Fibroblast of the conjunctiva (primary cell): ENCODE measurements around the gene MICA.
"Not testable (repeated sequence)": the region's sequence is repeated elsewhere in the genome, so short reads cannot be mapped to it uniquely, and the experiment has no call there.

Experiments used
- DNase-seq: peaks from one replicate; pipeline ENCODE4 v3.0.0-alpha.2; 2010; ENCODE audit warnings: low read depth

MICA gene

DNA sequence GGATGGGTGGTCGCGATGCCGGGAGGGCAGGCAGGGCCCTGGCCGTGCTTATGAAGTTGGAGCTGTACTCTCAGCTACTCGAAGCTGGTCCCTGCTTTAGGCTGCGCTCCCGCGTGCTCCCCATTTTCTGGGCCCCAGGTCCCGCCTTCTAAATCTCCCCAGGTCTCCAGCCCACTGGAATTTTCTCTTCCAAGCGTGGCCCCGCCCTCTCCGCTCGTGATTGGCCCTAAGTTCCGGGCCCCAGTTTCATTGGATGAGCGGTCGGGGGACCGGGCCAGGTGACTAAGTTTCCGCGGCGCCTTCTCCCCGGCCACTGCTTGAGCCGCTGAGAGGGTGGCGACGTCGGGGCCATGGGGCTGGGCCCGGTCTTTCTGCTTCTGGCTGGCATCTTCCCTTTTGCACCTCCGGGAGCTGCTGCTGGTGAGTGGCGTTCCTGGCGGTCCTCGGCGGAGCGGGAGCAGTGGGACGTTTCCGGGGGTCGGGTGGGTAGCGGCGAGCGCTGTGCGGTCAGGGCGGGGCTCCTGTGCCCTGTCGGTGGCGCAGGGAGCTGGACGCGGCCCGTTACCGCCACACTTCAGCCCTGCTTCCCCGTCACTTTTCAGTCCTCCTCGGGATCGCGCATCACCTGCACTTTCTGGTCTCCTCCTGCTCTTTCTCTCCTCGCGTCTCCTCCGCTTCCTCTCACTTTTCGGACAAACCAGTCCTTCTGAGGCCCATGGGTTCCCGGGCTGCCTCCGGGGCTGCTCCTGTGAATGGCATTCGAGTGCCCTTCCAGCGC lies at the start of gene MICA:
MICA (plus strand) TSS at position 313 of the 778 bp plus-strand sequence; CDS start at position 351, 38 bp downstream.
- DNase-seq = peak; percentile 60

DNA sequence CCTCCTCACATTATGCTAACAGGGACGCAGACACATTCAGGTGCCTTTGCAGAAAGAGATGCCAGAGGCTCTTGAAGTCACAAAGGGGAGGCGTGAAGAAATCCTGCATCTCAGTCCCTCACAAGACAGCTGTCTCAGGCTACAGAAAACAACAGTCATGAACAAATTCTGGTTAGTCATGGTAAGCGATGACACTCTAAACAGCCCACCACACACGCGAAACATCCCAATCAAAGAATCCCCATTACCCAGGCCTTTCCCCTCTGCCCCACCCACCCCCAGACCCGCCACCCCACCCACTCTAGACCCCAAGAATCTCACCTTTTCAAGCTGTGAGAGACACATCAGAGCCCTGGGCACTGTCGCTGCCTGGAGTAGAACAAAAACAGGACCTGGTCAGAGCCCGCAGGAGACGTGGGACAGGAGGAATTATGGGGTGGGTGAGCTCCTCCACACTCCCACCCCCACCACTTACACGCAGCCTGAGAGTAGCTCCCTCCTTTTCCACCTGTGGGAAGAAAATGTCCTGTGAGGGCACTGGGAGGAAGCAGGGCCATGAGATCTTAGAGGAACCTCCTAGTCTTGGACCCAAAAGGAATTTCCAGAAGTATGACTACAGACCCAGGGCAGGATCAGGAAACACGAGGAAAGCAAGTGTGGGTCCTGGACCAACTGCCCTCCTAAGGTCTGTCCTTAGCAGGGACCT lies 49.1 kb upstream of the MICA start:
- no peak for DNase-seq

DNA sequence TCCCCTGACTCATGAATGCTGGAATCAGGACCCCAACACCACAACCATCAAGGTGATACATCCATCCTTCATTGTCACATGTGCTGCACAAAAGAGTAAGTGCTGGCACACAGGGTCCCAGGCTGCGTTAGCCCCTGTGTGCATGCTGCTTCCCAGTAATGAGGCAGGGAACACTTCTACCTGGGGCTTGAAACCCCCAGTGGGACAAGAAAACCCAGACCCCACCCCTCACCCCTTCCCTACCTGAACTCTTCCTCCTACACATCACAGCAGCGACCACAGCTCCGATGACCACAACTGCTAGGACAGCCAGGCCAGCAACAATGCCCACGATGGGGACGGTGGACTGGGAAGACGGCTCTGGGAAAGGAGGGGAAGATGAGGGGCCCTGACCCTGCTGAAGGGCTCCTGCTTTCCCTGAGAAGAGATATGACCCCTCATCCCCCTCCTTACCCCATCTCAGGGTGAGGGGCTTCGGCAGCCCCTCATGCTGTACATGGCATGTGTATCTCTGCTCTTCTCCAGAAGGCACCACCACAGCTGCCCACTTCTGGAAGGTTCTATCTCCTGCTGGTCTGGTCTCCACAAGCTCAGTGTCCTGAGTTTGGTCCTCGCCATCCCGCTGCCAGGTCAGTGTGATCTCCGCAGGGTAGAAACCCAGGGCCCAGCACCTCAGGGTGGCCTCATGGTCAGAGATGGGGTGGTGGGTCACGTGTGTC lies 48.4 kb upstream of the MICA start:
- DNase-seq = no peak

DNA sequence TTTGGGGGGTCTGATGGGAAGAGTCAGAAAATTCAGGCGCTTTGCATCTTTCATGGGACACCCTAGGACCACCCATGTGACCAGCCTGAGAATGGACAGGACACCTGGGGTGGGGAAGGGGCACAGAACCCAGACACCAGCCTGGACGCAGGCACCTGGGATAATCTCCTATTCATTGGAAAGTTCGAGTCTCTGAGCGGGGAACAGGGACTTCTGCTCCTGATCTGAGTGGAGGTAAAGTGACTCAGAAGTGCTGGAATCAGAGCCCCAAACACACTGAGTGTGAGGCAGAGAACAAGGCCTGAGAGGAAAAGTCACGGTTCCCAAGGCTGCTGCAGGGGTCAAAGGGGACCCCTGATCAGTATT lies 47.8 kb upstream of the MICA start:
- no peak for DNase-seq

DNA sequence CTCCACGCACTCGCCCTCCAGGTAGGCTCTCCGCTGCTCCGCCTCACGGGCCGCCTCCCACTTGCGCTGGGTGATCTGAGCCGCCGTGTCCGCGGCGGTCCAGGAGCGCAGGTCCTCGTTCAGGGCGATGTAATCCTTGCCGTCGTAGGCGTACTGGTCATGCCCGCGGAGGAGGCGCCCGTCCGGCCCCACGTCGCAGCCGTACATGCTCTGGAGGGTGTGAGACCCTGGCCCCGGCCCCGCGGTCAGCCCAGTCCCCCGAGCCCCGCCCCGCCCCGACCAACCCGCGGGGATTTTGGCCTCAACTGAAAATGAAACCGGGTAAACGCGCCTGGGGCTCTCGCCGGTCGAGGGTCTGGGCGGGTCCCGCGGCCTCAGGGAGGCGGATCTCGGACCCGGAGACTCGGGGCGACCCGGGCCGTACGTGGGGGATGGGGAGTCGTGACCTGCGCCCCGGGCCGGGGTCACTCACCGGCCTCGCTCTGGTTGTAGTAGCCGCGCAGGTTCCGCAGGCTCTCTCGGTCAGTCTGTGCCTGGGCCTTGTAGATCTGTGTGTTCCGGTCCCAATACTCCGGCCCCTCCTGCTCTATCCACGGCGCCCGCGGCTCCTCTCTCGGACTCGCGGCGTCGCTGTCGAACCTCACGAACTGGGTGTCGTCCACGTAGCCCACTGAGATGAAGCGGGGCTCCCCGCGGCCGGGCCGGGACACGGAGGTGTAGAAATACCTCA lies 47.0 kb upstream of the MICA start:
- DNase-seq = no peak

DNA sequence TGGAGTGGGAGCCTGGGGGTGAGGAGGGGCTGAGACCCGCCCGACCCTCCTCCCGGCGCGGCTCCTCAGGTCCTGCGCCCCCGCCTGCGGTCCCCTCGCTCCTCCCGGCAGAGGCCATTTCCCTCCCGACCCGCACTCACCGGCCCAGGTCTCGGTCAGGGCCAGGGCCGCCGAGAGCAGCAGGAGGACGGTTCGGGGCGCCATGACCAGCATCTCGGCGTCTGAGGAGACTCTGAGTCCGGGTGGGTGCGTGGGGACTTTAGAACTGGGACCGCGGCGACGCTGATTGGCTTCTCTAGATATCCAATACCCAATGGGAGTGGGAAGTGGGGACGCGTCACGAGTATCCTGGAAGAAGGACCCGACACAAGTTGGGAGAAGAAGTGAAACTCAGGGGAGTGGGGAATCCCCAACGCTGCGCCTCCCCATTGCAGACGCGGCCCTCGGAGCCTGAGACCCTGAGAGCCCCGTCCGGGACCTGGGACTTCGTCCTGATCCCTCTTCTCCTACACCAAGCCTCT lies 46.4 kb upstream of the MICA start, which contains the start of gene HLA-B:
HLA-B (minus strand) TSS at position 234 of the 521 bp plus-strand sequence; CDS start at position 213, 21 bp downstream.
- peak; percentile 49 for DNase-seq

DNA sequence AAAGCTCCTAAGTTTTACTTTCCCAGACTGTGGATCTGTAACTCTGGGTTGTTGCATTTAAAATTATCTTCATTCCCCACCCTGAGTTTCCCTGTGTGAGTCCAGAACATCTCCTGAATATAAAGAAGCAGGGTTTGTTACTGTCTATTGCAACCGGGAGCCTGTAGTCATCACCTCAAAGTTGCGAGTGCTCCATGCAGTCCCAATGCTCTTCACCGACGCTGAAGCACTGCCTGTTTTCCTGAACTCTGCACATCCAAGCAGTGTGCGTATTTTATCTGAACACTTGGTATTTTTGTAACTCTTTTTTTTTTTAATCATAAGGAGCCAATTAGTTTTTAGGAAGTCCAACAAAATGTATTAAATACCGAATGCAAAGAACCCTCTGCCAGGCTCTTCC lies 45.5 kb upstream of the MICA start:
- DNase-seq = no peak

DNA sequence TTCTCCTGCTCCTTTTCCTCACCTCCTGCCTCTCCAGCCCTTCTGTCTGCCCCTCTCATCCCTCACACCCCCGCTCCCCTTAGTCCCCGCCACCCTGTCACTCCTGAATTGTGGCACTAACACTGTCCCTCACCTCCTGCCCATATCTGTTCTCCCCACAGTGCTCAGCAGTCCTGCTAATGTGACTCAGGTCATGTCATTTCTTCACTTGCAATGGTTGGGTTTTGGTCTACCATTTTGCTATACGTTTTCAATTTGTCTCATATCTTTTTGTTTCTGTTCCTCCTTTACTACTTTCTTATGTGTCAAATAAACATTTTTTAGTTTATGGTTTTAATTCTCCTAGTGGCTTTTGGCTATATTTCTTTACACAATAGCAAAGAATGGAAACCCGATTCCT lies 45.1 kb upstream of the MICA start:
- DNase-seq = no peak

DNA sequence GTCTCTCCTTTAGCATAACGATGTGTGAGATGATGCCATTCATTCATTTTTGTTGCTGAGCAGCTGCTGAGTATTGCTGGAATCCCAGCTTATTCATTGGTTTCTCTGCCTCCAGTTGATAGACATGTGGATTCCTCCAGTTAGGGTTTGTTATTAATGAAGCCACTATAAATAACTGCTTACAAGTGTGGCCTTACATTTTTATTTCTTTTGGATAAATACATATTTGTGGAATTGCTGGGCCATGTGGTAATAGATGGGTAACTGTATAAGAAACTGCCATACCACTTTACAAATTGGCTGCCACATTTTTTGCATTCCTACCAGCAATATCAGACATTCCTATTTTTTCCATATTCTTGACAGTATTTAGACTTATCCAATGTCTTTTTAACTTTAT lies 43.8 kb upstream of the MICA start:
- DNase-seq = no peak

DNA sequence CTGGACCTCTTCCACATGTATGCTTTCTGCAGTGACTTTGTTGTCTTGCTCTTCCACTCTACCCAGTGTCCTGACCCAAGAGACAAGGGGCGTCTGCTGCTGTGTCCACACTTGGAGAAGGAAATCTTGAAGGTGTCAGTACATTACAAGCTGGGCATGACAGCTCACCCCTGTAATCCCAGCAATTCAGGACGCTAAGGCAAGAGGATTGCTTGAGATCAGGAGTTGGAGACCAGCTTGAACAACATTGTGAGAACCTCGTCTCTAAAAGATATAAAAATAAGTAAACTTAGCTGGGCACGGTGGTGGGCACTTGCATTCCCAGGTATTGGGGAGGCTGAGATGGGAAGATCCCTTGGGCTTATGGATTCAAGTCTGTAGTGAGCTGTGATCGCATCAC lies 40.6 kb upstream of the MICA start:
- DNase-seq = no peak

DNA sequence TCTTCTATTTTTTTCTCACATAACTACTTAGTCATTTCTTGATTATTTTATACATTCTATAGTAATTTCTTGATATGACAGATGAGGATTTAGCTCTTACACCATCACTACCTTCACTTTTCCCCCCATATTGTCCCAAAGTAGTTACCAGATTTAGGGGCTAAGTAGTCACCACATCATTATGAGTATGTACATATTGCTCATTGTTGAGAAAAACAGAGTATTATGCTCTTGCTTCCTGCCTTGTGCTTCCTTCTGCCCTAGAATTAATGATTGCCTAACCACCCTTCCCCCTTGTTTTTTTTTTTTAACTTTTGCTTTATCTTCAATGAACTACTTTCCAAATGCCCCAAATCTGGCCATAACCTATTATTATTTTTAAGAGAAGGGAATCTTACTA lies 39.6 kb upstream of the MICA start:
- DNase-seq = no peak

DNA sequence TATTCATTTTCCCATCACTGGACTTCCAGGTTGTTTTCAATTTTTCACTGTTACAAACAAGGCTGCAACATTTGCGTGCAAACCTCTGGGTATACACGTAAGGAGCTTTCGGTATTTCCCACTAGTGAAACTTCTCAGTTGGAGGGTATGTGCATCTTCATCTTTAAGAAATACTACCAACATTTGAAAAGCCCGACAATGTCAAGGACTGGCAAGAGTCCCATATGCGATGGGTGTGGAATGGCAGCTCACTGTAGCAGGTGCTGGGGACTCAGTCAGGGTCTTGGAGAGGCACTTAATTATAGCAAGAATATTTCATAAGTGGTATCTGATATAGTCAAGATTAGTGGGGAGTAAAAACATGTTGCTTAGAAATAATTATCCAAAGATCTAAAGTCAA lies 37.5 kb upstream of the MICA start:
- DNase-seq = no peak

DNA sequence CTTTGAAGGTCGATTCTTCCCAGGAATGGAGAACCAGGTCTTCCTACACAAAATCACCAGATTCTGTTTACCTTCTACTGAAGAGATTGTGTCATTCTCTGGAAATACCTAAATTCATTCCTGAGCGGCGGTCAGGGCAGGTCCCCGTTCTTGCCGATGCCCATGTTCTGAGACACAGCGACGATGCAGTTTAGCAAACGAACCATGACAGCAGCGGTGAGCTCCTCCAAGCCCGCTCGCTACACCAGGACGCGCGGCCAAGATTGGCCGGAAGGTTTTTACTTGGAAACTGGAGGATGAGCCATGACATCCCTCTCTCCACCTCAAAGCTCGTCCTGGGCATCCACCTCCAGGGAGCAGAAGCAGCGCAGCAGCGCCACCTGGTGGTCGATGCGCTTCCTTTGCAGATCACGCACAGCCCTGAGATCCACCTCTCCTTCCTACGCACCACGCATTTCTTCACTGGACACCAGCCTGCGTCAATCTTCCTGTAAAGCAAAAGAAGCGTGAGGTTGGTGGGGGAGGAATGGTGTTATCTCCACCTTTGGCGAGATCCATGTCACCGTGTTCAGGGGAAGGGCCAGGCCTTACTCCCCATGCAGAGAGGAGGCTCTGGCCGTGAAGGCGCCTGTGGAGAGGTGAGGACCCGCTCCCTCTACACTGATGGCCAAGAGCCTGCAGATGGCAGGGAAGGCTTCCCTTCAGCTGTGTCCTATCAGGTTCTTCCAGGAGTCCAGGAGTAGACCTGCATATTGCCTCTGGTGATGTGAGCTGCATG lies 36.5 kb upstream of the MICA start:
- peak; percentile 79 for DNase-seq

DNA sequence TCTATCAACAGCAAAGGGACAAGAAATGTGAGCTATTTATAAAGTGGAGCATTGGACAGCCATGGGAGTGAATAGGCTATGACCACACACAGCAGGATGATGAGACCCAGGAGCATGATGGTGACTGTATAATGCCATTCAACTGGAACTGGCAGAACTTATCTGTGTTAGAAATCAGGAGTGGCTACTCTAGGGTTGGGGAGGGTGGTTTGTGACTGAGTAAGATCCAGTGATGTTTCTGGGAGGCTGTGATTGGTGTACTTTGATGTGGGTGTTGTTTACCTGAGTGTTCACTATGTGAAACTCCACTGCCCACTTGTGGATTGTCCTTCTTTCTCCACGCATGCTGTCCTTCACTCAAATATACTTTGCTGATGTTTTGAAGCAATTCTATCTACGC lies 34.9 kb upstream of the MICA start:
- DNase-seq = no peak

DNA sequence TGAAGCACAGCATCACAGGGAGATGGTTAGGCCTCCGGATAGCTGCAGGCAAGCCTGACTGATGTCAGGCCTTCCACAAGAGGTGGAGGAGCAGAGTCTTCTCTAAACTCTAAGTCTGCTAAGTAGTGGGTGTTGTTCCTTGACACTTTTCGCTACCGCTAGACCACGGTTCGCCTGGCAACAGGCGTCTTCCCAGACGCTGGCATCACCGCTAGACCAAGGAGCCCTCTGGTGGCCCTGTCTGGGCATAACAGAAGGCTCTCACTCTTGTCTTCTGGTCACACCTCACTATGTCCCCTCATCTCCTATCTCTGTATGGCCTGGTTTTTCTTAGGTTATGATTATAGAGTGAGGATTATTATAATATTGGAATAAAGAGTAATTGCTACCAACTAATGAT lies 29.3 kb upstream of the MICA start:
- DNase-seq = not testable (repeated sequence)

DNA sequence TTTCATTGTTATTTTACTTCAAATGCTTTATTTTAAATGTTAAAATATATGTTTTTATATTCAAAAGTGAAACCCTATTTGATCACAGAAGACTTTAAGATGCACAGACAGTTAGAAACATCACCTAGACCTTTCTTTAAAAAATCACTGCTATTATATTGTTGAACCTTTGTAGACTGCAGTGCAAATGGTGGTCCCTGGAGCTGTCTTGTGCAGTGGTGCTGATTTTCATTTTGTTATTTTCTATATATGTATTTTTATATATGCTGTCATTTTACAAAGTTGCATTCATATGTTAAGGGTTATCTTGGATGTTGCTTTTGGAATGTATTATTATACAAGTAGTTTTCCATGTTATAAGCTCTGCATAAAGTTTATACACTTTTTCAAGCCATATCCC lies 27.7 kb upstream of the MICA start:
- DNase-seq = no peak

DNA sequence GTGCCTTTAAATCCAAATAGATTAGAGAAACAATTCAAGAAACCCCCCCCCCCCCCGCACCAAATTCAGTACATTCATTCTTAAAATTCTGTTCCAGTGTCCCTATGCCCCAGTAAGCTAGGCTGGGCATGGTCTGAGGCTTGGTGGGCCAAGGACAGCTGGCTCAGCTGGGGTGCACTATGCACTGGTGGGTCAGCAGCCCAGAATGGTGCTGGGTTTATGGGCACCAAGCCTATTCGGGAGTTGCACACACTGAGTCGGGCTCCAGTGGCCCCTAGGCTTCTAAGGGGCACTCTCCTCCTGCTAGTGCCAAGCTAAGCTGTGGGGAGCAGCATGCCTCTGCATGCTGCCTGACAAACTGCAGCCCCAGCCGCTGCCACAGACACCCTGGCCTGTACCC lies 26.4 kb upstream of the MICA start:
- DNase-seq = no peak

DNA sequence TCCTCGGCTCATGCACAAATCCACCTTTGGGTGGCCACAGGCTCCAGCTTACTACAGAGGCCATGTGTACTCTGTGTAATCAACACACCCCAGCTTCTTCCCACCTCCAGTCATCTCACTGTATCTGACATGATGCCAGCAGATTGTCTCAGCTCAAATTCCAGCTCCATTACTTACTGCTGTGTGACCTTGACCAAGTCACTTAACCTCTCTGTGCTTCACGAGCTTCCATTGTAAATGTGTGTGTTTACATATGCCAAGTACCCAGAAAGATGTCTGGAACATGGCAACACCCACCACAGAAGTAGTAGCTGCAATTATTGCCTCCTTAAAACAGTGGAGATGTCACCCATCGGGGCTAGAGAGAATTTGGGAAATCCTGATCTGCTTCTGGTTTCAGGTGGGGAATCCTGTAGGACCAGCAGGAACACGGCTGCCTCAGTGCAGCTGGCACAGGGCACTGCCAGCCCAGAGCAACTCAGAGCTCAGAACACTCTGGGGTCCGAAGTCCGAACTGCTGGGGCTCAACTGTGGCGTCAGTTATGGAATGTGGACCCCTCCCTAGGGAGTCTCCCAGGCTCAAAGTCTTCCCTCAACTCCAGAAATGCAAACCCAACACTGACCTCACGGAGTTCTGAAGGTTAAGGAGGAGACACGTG lies 25.2 kb upstream of the MICA start:
- DNase-seq = no peak

DNA sequence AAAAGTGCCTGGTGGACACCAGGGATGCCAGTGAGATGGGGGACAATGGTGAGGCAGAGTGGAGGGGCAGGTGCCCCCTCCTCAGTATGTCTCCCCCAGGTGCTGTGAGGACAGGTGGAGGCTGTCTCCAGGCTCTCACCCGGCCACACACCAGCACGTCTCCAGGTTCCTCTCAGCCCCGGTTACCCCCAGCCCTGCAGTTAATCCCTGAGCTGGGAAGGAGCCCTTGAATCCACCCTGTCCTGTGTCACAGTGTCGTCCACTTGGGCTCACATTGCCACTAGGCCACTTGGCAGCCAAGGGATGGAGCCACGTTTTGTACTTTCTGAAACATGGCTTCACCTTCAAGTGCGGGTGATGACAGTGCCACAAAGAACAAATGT lies 24.7 kb upstream of the MICA start:
- DNase-seq = no peak

DNA sequence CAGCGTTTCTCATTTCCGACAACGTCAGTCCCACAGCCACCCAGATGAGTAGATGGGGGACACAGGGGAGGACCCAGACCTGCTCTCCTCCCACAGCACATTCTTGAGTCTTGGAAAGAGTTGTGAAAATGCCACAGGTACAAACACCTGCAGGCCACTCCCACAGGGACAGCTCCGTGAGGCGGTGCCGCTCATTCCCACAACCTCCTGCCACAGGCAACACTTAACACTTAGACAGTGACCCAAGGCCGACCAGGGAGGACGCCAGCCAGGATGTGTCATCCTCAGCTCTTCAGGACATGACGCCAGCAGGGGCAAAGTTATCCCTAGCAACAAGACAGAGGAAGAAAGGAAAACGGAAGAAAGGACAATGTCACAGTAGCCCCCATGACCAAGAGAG lies 23.5 kb upstream of the MICA start:
- no peak for DNase-seq

DNA sequence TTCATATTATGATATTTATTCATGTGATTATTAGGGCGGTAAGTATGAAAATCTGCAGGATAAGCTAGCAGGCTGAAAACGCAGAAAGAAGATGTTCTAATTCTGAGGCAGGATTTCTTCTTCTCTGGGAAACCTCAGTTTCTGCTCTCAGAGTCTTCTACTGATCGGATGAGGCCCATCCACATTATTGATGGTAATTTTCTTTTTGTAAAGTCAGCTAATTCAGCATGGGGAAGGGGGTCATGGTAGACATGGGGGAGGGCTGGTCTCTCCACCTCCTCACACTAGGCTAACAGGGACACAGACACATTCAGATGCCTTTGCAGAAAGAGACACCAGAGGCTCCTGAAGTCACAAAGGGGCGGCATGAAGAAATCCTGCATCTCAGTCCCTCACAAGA lies 21.7 kb upstream of the MICA start:
- DNase-seq = no peak
